GM23338 (cell line): ENCODE results near the gene MICAL2. TPM values are rescaled to one million over a fixed set of nuclear protein-coding genes. Genes with fewer than 3 reads are reported as not detected.

ENCODE experiments used
- ATAC-seq: fragments of 200-7000 bp; cut with Tn5 transposase; 3 replicates; pipeline ENCODE4 v1.9.1; 2020
- DNase-seq: peaks from one replicate; pipeline ENCODE4 v3.0.0-alpha.2; 2015; ENCODE audit warnings: low spot score
- H2AFZ ChIP-seq: fragments of 200-600 bp; sonication (generic); 2 replicates; pipeline ENCODE4 v1.8.0; 2016; ENCODE audit warnings: antibody characterized with exemption, mild to moderate bottlenecking, moderate library complexity
- H3F3A ChIP-seq: fragments of 200-600 bp; sonication (generic); replicated peaks from 2 replicates; pipeline ENCODE4 v1.8.0; 2017; ENCODE audit warnings: antibody characterized with exemption, mixed run types, low read depth
- H3K27ac ChIP-seq: fragments of 200-600 bp; sonication (generic); 2 replicates; pipeline ENCODE4 v1.6.1; 2016; ENCODE audit warnings: low read depth
- H3K27me3 ChIP-seq: fragments of 200-600 bp; sonication (generic); 2 replicates; pipeline ENCODE4 v1.8.0; 2016; ENCODE audit warnings: mild to moderate bottlenecking, mixed run types, moderate library complexity; ENCODE audit not compliant: insufficient read depth
- H3K36me3 ChIP-seq: fragments of 200-600 bp; sonication (generic); 2 replicates; pipeline ENCODE4 v1.8.0; 2016; ENCODE audit warnings: mild to moderate bottlenecking; ENCODE audit not compliant: insufficient read depth
- H3K4me1 ChIP-seq: fragments of 200-600 bp; sonication (generic); 2 replicates; pipeline ENCODE4 v1.8.0; 2016; ENCODE audit warnings: mild to moderate bottlenecking, moderate library complexity; ENCODE audit not compliant: insufficient read depth
- H3K4me2 ChIP-seq: fragments of 200-600 bp; sonication (generic); 2 replicates; pipeline ENCODE4 v1.7.1; 2017; ENCODE audit warnings: mixed run types
- H3K4me3 ChIP-seq: fragments of 200-600 bp; sonication (generic); 2 replicates; pipeline ENCODE4 v1.6.1; 2016; ENCODE audit warnings: mixed run types
- H3K79me2 ChIP-seq: fragments of 200-600 bp; sonication (generic); replicated peaks from 2 replicates; pipeline ENCODE4 v1.8.0; 2017; ENCODE audit warnings: mild to moderate bottlenecking; ENCODE audit not compliant: insufficient read depth
- H3K9me2 ChIP-seq: fragments of 200-600 bp; sonication (generic); 2 replicates; pipeline ENCODE4 v1.8.0; 2017; ENCODE audit not compliant: insufficient read depth
- H4K20me1 ChIP-seq: fragments of 200-600 bp; sonication (generic); replicated peaks from 2 replicates; pipeline ENCODE4 v1.8.0; 2017; ENCODE audit warnings: mild to moderate bottlenecking; ENCODE audit not compliant: insufficient read depth
- H3K27ac Mint-ChIP-seq: 2 replicates; pipeline ENCODE4 v1.8.0; 2020; ENCODE audit warnings: inconsistent platforms, mild to moderate bottlenecking, moderate library complexity, mixed read lengths
- H3K27me3 Mint-ChIP-seq: 3 replicates; pipeline ENCODE4 v1.8.0; 2022; ENCODE audit warnings: low read depth, mild to moderate bottlenecking, moderate library complexity, mixed read lengths, inconsistent platforms; ENCODE audit not compliant: insufficient read depth, poor library complexity
- H3K36me3 Mint-ChIP-seq: 3 replicates; pipeline ENCODE4 v1.8.0; 2021; ENCODE audit warnings: low read depth, mild to moderate bottlenecking, inconsistent platforms, moderate library complexity, mixed read lengths
- H3K4me1 Mint-ChIP-seq: 3 replicates; pipeline ENCODE4 v1.8.0; 2020; ENCODE audit warnings: mild to moderate bottlenecking, inconsistent platforms, mixed read lengths
- H3K4me3 Mint-ChIP-seq: 3 replicates; pipeline ENCODE4 v1.8.0; 2021; ENCODE audit warnings: moderate library complexity, mild to moderate bottlenecking, inconsistent platforms, mixed read lengths
- H3K9me3 Mint-ChIP-seq: 3 replicates; pipeline ENCODE4 v1.8.0; 2020; ENCODE audit warnings: moderate library complexity, mild to moderate bottlenecking, inconsistent platforms, mixed read lengths
- CREB1 ChIP-seq: fragments of 250-450 bp; sonication (Bioruptor Pico); IDR thresholded peaks from 2 replicates; pipeline ENCODE4 v1.5.0; 2020; ENCODE audit warnings: low read depth, mild to moderate bottlenecking, moderate library complexity
- NANOG ChIP-seq: IDR thresholded peaks from 2 replicates; pipeline ENCODE4 v1.6.1; 2016; ENCODE audit warnings: antibody characterized with exemption, borderline replicate concordance
- STAT1 ChIP-seq: IDR thresholded peaks from one replicate; pipeline ENCODE4 v1.6.1; 2016; ENCODE audit warnings: antibody characterized with exemption; ENCODE audit not compliant: unreplicated experiment
- ZNF114 ChIP-seq: fragments of 250-450 bp; sonication (Bioruptor Pico); IDR thresholded peaks from 2 replicates; pipeline ENCODE4 v1.5.0; 2020; ENCODE audit warnings: mild to moderate bottlenecking, moderate library complexity
- ZNF331 ChIP-seq: fragments of 250-450 bp; sonication (Bioruptor Pico); IDR thresholded peaks from 2 replicates; pipeline ENCODE4 v1.5.0; 2020; ENCODE audit warnings: low read depth, mild to moderate bottlenecking, moderate library complexity
- polyA plus RNA-seq: library from polyadenylated mRNA; unstranded; fragments of >200 nt; fragmentation: Nextera tagmentation; extraction: Ambion mirVana; gene quantifications from 2 replicates; pipeline ENCODE4 v1.2.1, GENCODE V29; 2016
- total RNA-seq: library from RNA; depleted of rRNA; stranded (reverse); fragments of >200 nt; shearing (Covaris generic); gene quantifications from 2 replicates; pipeline ENCODE4 v1.2.3, GENCODE V29; 2014
- TF ChIP-seq, protein P1 (sequence below): IDR thresholded peaks from one replicate; pipeline ENCODE4 v1.6.1; 2018; ENCODE audit warnings: antibody characterized with exemption; ENCODE audit not compliant: unreplicated experiment
- TF ChIP-seq, protein P2 (sequence below), 2 experiments: fragments of 200-600 bp in 1 of 2; sonication (generic) in 1 of 2; conservative IDR thresholded peaks; 2 replicates each; pipeline versions ENCODE4 v1.5.1 to v1.6.1; 2016 to 2017; ENCODE audit warnings: antibody characterized with exemption in 2 of 2, low read depth in 2 of 2, mild to moderate bottlenecking in 2 of 2, moderate library complexity in 1 of 2

The MICAL2 gene
- total and polyA plus RNA-seq, 2 experiments from 2014 or later, result 0.66 to 1.4 TPM

DNA sequence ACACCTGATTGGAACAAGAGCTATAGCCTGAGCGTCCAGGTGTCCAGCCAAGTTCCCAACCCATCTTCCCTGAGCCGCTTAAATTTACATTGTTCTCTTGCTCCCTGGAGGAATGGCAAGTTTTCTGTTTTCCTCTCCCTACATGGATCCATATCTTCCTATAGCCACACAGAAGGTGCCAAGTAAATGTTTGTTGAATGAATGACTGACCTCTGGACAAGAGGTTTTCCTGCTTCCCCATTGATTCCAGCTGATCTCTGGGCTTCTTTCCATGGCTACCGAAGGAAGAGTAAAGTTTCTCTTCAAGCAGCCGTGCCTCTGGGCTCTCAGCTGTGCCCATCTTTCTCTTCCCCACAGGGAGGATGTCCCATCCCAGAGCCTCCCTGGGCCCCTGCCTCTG, 107.5 kb downstream of the MICAL2 start:
- no peaks in the 10 kb centered on the region; the same call in 2 of the 3 replicates for H3K9me3 Mint-ChIP-seq
- no peak for ATAC-seq
- no peaks in the 10 kb centered on the region for H3F3A ChIP-seq
- H3K36me3 Mint-ChIP-seq, result no peaks in the 10 kb centered on the region
- no peaks in the 10 kb centered on the region for H4K20me1 ChIP-seq
- H3K36me3 ChIP-seq, result no peaks in the 10 kb centered on the region
- no peaks in the 10 kb centered on the region for H3K27me3 ChIP-seq
- no peak overlapping the region for H3K27ac Mint-ChIP-seq
- no peaks in the 10 kb centered on the region for H3K27me3 Mint-ChIP-seq
- 0 out of 2 replicates have a peak, but pooled peaks cover 3% of the 10 kb centered on the region for H3K4me1 ChIP-seq
- no peak overlapping the region for H2AFZ ChIP-seq
- no peak overlapping the region for H3K4me3 Mint-ChIP-seq
- no peaks in the 10 kb centered on the region for H3K79me2 ChIP-seq
- H3K4me1 Mint-ChIP-seq, result peaks cover 15% of the 10 kb centered on the region; the same call in 2 of the 3 replicates
- no peaks in the 10 kb centered on the region for H3K9me2 ChIP-seq
- H3K4me2 ChIP-seq, result no peak overlapping the region
- no peak overlapping the region for H3K27ac ChIP-seq
- DNase-seq, result no peak
- no peak overlapping the region for H3K4me3 ChIP-seq
- TF ChIP-seq ZNF331 (CRISPR knock-in tag) (no peak), ZNF114 (CRISPR knock-in tag) (no peak)

DNA sequence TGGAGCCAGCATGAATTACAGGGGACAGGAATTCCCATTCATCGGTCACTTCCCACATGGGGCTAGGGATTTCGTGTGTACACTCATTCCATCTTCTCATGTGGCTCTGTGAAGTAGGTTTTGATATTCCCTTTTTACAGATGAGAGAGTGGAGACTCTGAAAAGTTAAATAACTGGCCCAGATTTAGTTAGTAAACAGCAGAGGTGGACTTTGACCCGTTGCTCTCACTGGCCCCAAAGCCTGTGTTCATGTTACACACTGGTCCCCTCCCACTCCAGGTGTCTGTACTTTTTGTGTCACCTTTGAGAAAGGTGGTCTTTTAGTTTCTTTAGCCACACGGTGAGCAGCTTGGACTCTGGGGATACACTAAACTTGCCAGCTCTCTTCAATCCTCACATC, 108.5 kb downstream of the MICAL2 start:
- Histone ChIP-seq H3K79me2 (no peaks in the 10 kb centered on the region), H3K27ac (no peak overlapping the region), H4K20me1 (no peaks in the 10 kb centered on the region), H3K4me2 (no peak overlapping the region), H3K9me2 (no peaks in the 10 kb centered on the region), H3F3A (no peaks in the 10 kb centered on the region), H2AFZ (no peak overlapping the region), H3K4me3 (no peak overlapping the region), H3K4me1 (0 out of 2 replicates have a peak, but pooled peaks cover 3% of the 10 kb centered on the region), H3K36me3 (no peaks in the 10 kb centered on the region), H3K27me3 (no peaks in the 10 kb centered on the region)
- no peak for DNase-seq
- H3K36me3 Mint-ChIP-seq, result no peaks in the 10 kb centered on the region
- H3K9me3 Mint-ChIP-seq, result no peaks in the 10 kb centered on the region; the same call in 2 of the 3 replicates
- H3K4me1 Mint-ChIP-seq, result peaks cover 15% of the 10 kb centered on the region; the same call in 2 of the 3 replicates
- H3K27ac Mint-ChIP-seq, result no peak overlapping the region
- peaks cover 3% of the 10 kb centered on the region for H3K27me3 Mint-ChIP-seq
- no peak for ATAC-seq
- TF ChIP-seq NANOG (no peak), CREB1 (CRISPR knock-in tag) (no peak), ZNF114 (CRISPR knock-in tag) (no peak), ZNF331 (CRISPR knock-in tag) (no peak), STAT1 (no peak)
- TF ChIP-seq, protein P1, sequence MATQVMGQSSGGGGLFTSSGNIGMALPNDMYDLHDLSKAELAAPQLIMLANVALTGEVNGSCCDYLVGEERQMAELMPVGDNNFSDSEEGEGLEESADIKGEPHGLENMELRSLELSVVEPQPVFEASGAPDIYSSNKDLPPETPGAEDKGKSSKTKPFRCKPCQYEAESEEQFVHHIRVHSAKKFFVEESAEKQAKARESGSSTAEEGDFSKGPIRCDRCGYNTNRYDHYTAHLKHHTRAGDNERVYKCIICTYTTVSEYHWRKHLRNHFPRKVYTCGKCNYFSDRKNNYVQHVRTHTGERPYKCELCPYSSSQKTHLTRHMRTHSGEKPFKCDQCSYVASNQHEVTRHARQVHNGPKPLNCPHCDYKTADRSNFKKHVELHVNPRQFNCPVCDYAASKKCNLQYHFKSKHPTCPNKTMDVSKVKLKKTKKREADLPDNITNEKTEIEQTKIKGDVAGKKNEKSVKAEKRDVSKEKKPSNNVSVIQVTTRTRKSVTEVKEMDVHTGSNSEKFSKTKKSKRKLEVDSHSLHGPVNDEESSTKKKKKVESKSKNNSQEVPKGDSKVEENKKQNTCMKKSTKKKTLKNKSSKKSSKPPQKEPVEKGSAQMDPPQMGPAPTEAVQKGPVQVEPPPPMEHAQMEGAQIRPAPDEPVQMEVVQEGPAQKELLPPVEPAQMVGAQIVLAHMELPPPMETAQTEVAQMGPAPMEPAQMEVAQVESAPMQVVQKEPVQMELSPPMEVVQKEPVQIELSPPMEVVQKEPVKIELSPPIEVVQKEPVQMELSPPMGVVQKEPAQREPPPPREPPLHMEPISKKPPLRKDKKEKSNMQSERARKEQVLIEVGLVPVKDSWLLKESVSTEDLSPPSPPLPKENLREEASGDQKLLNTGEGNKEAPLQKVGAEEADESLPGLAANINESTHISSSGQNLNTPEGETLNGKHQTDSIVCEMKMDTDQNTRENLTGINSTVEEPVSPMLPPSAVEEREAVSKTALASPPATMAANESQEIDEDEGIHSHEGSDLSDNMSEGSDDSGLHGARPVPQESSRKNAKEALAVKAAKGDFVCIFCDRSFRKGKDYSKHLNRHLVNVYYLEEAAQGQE, result no peak
- TF ChIP-seq, protein P2, sequence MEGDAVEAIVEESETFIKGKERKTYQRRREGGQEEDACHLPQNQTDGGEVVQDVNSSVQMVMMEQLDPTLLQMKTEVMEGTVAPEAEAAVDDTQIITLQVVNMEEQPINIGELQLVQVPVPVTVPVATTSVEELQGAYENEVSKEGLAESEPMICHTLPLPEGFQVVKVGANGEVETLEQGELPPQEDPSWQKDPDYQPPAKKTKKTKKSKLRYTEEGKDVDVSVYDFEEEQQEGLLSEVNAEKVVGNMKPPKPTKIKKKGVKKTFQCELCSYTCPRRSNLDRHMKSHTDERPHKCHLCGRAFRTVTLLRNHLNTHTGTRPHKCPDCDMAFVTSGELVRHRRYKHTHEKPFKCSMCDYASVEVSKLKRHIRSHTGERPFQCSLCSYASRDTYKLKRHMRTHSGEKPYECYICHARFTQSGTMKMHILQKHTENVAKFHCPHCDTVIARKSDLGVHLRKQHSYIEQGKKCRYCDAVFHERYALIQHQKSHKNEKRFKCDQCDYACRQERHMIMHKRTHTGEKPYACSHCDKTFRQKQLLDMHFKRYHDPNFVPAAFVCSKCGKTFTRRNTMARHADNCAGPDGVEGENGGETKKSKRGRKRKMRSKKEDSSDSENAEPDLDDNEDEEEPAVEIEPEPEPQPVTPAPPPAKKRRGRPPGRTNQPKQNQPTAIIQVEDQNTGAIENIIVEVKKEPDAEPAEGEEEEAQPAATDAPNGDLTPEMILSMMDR (conservative IDR thresholded peaks at IDR 0.05; ENCODE audit: low read depth in 2 of 2), result no peak
- H3K4me3 Mint-ChIP-seq, result no peak overlapping the region
